Astrocyte of the cerebellum (primary cell): ENCODE results near the gene FANCC.

ENCODE experiments used
- DNase-seq: peaks from one replicate; pipeline ENCODE4 v3.0.0-alpha.2; 2011; ENCODE audit warnings: low read depth
- H3K4me3 ChIP-seq: 2 replicates; pipeline ENCODE4 v1.5.1; 2011; ENCODE audit warnings: mild to moderate bottlenecking, low read depth, low read length, moderate library complexity
- in situ Hi-C: cut with HindIII; loops from 2 replicates; pipeline ENCODE4 v1.10.0; 2017; ENCODE audit warnings: low sequenced_read_pairs
- TF ChIP-seq, protein P1 (sequence below): IDR thresholded peaks from 2 replicates; pipeline ENCODE4 v1.5.1; 2012; ENCODE audit warnings: low read length, low read depth, moderate library complexity, mild to moderate bottlenecking; ENCODE audit errors: missing control alignments

Gene FANCC

DNA sequence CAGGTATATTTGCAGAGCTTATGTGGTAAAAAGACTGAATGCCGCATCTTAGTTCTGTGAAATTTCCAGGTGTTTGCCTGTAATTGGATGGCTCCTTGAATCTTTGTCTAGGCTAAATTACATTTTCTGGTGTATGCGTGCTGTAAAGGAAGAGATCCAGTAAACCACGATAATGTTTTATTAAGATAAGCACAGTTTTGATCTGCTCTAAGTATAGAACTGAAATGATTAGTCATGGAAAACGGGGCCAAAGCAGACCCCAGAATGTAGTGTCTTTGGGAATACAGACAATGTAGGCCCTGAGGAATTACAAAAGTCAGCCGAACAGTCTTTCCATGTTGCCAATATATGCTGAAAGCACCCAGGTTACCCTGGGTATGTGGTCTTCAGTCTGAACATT, 257.3 kb downstream of the FANCC start:
- TF ChIP-seq, protein P1, sequence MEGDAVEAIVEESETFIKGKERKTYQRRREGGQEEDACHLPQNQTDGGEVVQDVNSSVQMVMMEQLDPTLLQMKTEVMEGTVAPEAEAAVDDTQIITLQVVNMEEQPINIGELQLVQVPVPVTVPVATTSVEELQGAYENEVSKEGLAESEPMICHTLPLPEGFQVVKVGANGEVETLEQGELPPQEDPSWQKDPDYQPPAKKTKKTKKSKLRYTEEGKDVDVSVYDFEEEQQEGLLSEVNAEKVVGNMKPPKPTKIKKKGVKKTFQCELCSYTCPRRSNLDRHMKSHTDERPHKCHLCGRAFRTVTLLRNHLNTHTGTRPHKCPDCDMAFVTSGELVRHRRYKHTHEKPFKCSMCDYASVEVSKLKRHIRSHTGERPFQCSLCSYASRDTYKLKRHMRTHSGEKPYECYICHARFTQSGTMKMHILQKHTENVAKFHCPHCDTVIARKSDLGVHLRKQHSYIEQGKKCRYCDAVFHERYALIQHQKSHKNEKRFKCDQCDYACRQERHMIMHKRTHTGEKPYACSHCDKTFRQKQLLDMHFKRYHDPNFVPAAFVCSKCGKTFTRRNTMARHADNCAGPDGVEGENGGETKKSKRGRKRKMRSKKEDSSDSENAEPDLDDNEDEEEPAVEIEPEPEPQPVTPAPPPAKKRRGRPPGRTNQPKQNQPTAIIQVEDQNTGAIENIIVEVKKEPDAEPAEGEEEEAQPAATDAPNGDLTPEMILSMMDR = no peak
- H3K4me3 ChIP-seq = no peak overlapping the region
- in situ Hi-C loops = no loop called here
- DNase-seq = no peak

DNA sequence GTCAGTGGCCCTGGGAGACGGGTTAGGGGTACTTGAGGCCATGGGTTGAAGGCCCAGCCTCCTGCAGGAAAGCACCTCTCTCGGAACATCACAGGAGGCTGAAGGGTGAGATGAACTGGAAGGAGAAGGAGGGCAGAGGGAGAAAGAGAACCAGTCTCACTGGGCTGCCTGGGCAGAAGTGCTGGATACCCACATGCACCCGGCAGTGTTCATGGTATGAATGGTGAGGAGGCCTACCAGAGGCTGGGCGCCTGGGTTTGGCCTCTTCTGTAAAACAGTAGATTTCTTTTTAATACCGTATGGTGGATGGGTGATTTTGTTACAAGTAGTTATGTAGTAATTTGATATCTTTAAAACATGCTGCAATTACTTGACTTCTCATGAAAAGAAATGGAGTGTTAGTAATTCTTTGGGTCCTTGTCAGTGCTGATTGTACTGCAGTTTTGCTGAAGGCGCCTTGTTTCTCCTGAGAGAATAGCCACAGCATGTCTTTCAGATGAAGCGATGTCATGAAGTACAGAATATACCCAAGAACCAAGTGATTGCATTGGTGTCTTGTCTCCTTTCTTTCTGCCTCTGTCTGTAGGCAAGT, 258.6 kb downstream of the FANCC start:
- H3K4me3 ChIP-seq = no peak overlapping the region
- no peak for DNase-seq
- TF ChIP-seq, protein P1 = no peak
- in situ Hi-C loops = no loop called here

DNA sequence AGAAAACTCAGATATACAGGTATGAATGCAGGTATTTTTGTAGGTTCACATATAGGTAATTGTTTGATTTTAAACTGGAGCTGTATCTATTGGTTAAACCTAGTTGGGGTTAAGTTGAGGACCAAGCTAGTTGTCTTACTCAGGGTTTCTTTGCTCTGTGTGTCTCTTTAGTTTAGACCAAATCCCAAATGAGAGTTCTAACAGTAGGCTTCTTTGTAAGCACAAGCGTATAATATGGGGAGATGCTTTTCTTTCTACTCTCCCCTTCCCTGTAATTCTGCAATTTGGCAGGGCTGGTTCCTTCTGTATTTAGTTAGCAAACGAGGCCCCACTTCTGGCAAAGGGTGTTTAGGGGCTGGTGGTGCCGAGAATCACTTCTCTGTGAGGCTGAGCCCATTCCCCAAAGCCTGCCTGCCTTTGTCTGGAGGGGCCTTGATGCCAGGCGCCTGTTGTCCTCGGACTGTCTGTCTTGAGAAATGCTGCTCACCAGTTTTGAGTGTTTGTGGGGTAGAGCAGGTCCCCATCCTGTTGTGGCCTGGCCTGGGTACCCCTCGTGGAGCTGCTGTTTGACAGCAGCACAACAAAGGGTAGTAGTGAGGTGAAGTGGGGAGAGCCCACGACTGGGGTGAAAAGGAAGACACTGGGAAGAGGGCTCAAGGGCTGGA, 259.3 kb downstream of the FANCC start:
- TF ChIP-seq, protein P1 = no peak

DNA sequence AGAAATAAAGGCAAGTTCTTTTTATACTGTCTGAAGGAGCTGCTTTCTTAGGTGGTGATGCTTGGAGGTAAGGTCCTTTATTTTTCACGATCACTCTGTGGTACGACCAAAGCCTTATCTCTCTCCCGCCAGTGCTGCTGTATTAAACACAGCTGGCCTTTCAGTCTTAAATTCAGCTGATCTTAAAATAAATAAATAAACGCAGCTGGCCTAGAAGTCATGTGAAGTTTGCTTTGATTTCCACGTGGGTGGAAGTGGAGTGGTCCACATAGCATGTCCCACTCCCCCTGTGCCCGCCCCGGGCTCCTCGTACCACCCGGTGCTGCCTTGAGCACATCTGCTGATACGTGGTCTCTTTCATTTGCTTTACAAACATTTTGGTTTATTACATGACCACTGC, 260.4 kb downstream of the FANCC start:
- TF ChIP-seq, protein P1 = no peak
- in situ Hi-C loops = no loop called here

More for the DNA sequence above, 259.3 kb downstream of the FANCC start:
- no peak for DNase-seq
- in situ Hi-C loops = no loop called here
- no peak overlapping the region for H3K4me3 ChIP-seq

DNA sequence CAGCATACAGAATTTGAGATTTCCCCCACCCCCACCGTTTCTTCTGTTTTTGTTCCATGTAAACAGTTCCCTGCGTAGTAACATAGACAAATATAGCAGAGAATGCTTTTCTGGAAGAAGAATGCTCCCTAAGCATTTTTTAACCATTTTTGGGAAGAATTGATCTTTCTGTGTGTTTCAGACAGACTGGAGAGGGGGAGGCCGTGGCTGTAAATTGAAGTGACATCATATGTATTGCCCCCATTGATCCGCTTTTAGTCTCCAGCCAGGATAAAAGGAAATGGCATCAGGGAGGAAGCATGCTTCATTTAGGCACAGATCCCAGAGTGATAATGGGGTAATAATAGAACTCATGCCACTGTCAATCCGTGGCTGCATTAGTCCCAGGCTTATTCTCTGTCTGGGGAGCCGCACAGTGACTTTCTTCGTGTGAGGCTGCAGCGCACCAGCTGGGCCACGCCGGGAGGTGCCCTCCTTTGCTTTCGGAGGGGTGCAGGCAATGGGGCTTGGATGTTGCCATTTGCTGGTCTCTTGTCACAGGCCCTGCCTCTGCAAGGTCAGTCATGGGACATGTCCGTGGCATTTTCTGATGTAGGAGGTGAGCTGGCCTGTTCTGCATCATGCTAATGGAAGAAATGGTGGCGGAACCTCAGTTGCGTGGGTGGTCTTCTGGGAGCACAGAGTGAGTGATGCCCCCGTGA, 261.5 kb downstream of the FANCC start:
- H3K4me3 ChIP-seq = no peak overlapping the region
- DNase-seq = no peak
- TF ChIP-seq, protein P1 = no peak
- in situ Hi-C loops = no loop called here

More for the DNA sequence above, 260.4 kb downstream of the FANCC start:
- DNase-seq = no peak
- H3K4me3 ChIP-seq = no peak overlapping the region

DNA sequence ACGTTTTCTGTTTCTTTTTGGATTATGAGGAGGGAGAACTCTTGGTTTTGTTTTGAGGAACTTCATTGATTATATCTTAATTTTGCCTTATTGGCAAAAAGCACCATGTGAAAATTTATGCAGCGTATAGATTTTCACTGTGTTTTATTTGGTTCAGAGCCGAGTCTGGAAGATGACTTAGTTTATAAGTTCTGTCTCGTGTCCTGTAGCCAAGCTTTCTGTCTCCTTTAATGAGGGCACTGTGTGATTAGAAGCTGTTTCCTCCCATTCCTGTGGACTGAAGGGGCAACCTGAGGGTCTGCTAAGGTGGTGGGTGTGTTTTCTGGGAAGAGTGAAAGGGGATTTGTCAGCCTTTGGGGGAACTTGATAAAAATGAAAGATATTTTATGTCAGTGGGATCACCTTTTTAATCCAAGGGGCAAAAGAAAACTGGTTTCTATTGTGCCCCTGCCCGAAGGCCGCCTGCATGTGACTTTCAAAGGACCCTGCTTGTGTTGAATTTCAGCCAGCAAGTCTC, 262.1 kb downstream of the FANCC start:
- no peak for DNase-seq
- in situ Hi-C loops = no loop called here
- TF ChIP-seq, protein P1 = no peak
- no peak overlapping the region for H3K4me3 ChIP-seq
